Duodenal mucosa (tissue), 2 donors: ENCODE measurements around the gene PRRG3.

Experiments
- H3K27ac ChIP-seq: one replicate; pipeline ENCODE4 v1.7.0; 2013; ENCODE audit warnings: low read depth, low read length
- H3K27me3 ChIP-seq, 2 donors: one replicate each; pipeline ENCODE4 v1.7.0; 2013; ENCODE audit warnings: low read length in 2 of 2, control low read depth in 1 of 2; ENCODE audit not compliant: insufficient read depth in 2 of 2, control insufficient read depth in 1 of 2
- H3K36me3 ChIP-seq, 2 donors: one replicate each; pipeline ENCODE4 v1.7.0; 2013; ENCODE audit warnings: low read length in 2 of 2, control low read depth in 1 of 2; ENCODE audit not compliant: insufficient read depth in 2 of 2, control insufficient read depth in 1 of 2
- H3K4me1 ChIP-seq, 2 donors: one replicate each; pipeline ENCODE4 v1.7.0; 2013; ENCODE audit warnings: low read length in 2 of 2, control low read depth in 1 of 2; ENCODE audit not compliant: insufficient read depth in 2 of 2, control insufficient read depth in 1 of 2
- H3K4me3 ChIP-seq, 2 donors: one replicate each; pipeline ENCODE4 v1.7.0; 2013; ENCODE audit warnings: low read length in 2 of 2, low read depth in 1 of 2
- H3K9ac ChIP-seq, 2 donors: one replicate each; pipeline ENCODE4 v1.7.0; 2013; ENCODE audit warnings: low read length in 2 of 2, low read depth in 1 of 2
- H3K9me3 ChIP-seq, 2 donors: one replicate each; pipeline ENCODE4 v1.7.0; 2013; ENCODE audit warnings: low read length in 2 of 2, control low read depth in 1 of 2; ENCODE audit not compliant: control insufficient read depth in 1 of 2

Gene PRRG3

GRCh38 chrX:151737494-151737893 is 42.2 kb downstream of the PRRG3 start:
- no peak overlapping the region for H3K4me3 ChIP-seq
- no peaks in the 10 kb centered on the region for H3K27me3 ChIP-seq
- H3K9ac ChIP-seq: no peak overlapping the region
- H3K27ac ChIP-seq: no peak overlapping the region
- no peaks in the 10 kb centered on the region for H3K36me3 ChIP-seq
- no peaks in the 10 kb centered on the region for H3K9me3 ChIP-seq
- no peaks in the 10 kb centered on the region for H3K4me1 ChIP-seq

DNA sequence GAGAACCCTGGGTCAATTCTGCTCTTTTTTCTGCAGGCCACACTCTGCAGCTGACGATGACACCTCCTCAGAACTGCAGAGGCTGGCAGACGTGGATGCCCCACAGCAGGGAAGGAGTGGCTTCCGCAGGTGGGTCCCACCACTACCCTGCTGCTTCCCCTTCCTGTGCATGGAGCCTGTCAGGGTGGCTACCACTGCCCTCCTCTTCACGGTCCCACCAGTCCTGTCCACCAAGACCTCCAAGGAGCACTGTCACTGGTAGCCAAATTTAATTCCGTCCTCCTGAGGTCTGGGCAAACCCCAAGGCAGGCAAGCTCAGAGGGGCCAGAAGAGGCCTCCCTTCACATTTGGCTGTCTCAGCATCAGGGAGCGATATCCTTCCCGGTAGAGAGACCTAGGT is 43.5 kb downstream of the PRRG3 start:
- H3K4me3 ChIP-seq: no peak overlapping the region
- no peaks in the 10 kb centered on the region for H3K4me1 ChIP-seq
- H3K27ac ChIP-seq: no peak overlapping the region
- H3K9ac ChIP-seq: no peak overlapping the region
- H3K36me3 ChIP-seq: no peaks in the 10 kb centered on the region
- no peaks in the 10 kb centered on the region for H3K9me3 ChIP-seq
- no peaks in the 10 kb centered on the region for H3K27me3 ChIP-seq

DNA sequence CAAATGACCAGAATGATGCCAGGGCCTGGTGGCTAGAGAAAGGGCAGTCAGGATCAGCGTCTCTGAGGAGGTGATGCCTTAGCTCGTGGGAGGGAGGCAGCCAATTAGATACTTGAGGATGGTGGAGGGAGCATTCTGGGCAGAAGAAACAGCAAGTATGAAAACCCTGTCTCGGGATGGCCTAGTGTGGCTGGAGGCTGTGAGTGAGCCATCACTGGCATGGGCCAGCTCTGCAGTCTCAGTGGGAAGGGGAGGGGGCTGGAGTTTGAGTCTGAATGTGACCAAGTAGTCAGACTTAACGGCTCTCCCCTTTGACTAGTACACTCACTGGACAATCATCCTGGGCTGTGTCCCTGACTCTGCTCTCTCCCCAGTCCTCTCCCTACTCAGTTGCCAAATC is 46.3 kb downstream of the PRRG3 start:
- Histone ChIP-seq H3K36me3 (no peaks in the 10 kb centered on the region), H3K9me3 (no peaks in the 10 kb centered on the region), H3K27me3 (no peaks in the 10 kb centered on the region), H3K4me3 (no peak overlapping the region), H3K9ac (no peak overlapping the region), H3K4me1 (no peaks in the 10 kb centered on the region), H3K27ac (no peak overlapping the region)

DNA sequence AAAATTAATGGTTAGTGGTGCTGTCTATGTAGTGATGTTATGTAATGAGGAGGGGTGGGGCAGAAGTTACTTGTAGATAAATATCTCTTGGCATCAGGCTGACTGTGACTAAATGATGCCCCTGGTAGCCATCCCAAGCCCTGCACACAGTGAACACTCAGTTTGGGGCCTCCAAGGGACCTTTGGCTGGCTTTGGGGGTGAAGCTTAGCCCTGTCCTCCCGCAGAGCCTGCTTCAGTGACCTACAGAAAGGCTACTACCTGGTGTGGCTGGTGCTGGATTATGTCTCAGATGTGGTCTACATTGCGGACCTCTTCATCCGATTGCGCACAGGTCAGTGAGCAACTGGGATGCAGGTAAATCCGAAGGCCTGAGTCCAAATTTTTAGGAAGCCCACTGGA is 47.1 kb downstream of the PRRG3 start:
- Histone ChIP-seq H3K36me3 (no peaks in the 10 kb centered on the region), H3K4me1 (no peaks in the 10 kb centered on the region), H3K4me3 (no peak overlapping the region), H3K9ac (no peak overlapping the region), H3K9me3 (no peaks in the 10 kb centered on the region), H3K27me3 (no peaks in the 10 kb centered on the region), H3K27ac (no peak overlapping the region)

DNA sequence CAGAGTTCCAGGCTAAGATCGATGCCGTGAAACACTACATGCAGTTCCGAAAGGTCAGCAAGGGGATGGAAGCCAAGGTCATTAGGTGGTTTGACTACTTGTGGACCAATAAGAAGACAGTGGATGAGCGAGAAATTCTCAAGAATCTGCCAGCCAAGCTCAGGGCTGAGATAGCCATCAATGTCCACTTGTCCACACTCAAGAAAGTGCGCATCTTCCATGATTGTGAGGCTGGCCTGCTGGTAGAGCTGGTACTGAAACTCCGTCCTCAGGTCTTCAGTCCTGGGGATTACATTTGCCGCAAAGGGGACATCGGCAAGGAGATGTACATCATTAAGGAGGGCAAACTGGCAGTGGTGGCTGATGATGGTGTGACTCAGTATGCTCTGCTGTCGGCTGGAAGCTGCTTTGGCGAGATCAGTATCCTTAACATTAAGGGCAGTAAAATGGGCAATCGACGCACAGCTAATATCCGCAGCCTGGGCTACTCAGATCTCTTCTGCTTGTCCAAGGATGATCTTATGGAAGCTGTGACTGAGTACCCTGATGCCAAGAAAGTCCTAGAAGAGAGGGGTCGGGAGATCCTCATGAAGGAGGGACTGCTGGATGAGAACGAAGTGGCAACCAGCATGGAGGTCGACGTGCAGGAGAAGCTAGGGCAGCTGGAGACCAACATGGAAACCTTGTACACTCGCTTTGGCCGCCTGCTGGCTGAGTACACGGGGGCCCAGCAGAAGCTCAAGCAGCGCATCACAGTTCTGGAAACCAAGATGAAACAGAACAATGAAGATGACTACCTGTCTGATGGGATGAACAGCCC is 48.6 kb downstream of the PRRG3 start:
- Histone ChIP-seq H3K4me3 (no peak overlapping the region), H3K9me3 (no peaks in the 10 kb centered on the region), H3K4me1 (no peaks in the 10 kb centered on the region), H3K27me3 (no peaks in the 10 kb centered on the region), H3K9ac (no peak overlapping the region), H3K36me3 (no peaks in the 10 kb centered on the region), H3K27ac (no peak overlapping the region)

GRCh38 chrX:151745651-151746050 is 50.4 kb downstream of the PRRG3 start:
- Histone ChIP-seq H3K4me3 (no peak overlapping the region), H3K4me1 (no peaks in the 10 kb centered on the region), H3K27me3 (no peaks in the 10 kb centered on the region), H3K9ac (no peak overlapping the region), H3K9me3 (no peaks in the 10 kb centered on the region), H3K27ac (no peak overlapping the region), H3K36me3 (no peaks in the 10 kb centered on the region)

- no peaks in the 10 kb centered on the region for H3K9me3 ChIP-seq
- no peaks in the 10 kb centered on the region for H3K27me3 ChIP-seq
- no peak overlapping the region for H3K27ac ChIP-seq
- H3K4me3 ChIP-seq: no peak overlapping the region
- H3K36me3 ChIP-seq: no peaks in the 10 kb centered on the region
- H3K4me1 ChIP-seq: no peaks in the 10 kb centered on the region
- no peak overlapping the region for H3K9ac ChIP-seq
These were observed 51.2 kb downstream of the PRRG3 start for GRCh38 chrX:151746502-151746901.

DNA sequence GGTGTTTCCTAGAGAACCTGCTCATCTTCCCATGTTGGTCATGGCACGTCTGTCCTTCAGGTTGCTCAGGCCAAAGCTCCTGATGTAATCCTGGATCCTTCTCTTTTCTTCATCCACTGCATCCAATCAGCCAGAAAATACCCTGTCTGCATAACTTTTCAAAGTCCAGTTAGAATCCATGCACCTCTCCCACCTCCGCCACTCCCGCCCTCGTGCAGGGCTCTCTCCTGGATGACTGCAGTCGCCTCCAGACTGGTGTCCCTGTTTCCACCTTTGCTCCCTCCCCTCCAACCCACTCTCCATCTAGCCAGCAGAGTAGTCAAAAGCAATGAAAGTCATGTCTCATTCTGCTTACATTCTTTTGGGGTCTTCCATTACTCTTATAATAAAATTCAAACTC is 55.3 kb downstream of the PRRG3 start:
- Histone ChIP-seq H3K36me3 (no peaks in the 10 kb centered on the region), H3K4me1 (no peaks in the 10 kb centered on the region), H3K4me3 (no peak overlapping the region), H3K9ac (no peak overlapping the region), H3K27me3 (no peaks in the 10 kb centered on the region), H3K9me3 (no peaks in the 10 kb centered on the region), H3K27ac (no peak overlapping the region)

GRCh38 chrX:151752847-151753246 is 57.6 kb downstream of the PRRG3 start:
- H3K9me3 ChIP-seq: no peaks in the 10 kb centered on the region
- H3K27ac ChIP-seq: no peak overlapping the region
- H3K9ac ChIP-seq: no peak overlapping the region
- H3K4me1 ChIP-seq: no peaks in the 10 kb centered on the region
- no peak overlapping the region for H3K4me3 ChIP-seq
- no peaks in the 10 kb centered on the region for H3K36me3 ChIP-seq
- H3K27me3 ChIP-seq: no peaks in the 10 kb centered on the region

DNA sequence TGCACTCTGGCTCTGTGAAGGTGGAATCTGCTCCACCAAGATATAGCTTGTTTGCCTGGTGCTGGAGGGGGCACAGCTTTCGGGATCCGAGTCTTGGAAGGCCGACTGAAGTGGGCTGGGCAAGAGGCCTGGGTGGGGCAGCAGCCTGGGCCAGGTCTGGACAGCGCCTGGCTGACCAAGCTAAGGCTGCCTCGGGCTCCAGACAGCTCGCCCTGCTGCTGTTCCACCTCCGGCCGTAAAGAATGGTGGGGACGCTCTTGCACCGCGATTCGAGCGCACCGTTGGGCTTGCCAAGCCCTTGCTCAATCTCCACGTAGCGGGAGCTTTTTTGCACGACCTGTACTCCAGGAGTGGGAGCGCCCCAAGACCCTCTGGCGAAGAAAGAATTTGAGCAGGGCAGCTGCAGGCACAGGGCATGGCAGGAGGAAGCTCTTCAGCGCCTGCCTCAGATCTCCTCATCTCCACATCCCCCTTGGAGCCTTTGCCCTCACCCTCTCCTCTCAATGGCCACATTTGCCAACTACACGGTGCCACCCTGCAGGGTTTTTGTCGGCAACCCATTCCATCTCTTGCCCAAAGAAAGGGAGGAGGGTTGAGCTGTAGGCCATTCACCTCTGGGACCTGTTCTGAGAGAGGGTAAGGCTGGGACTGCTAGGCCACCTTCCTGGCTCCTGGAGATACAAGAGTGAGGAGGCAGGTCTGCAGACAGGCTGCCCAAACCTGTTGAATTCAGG is 58.2 kb downstream of the PRRG3 start:
- Histone ChIP-seq H3K4me1 (no peaks in the 10 kb centered on the region), H3K27ac (no peak overlapping the region), H3K4me3 (no peak overlapping the region), H3K27me3 (no peaks in the 10 kb centered on the region), H3K9ac (no peak overlapping the region), H3K36me3 (no peaks in the 10 kb centered on the region), H3K9me3 (no peaks in the 10 kb centered on the region)
